ENCODE results near the gene HBS1L.

DNA sequence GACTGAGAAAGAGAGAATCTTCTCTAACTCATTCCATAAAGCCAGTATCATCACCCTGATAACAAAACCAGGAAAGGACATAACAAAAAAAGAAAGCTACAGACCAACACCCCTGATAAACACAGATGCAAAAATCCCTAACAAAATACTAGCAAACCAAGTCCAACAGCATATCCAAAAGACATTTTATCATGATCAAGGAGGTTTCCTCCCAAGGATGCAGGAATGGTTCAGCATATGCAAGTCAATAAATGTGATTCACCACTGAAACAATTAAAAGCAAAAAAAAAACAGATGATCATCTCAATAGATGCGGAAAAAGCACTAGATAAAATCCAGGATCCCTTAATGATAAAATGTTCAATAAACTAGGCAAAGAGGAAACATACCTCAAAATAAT, 80.3 kb downstream of the HBS1L start:
- TF ChIP-seq, protein P1, sequence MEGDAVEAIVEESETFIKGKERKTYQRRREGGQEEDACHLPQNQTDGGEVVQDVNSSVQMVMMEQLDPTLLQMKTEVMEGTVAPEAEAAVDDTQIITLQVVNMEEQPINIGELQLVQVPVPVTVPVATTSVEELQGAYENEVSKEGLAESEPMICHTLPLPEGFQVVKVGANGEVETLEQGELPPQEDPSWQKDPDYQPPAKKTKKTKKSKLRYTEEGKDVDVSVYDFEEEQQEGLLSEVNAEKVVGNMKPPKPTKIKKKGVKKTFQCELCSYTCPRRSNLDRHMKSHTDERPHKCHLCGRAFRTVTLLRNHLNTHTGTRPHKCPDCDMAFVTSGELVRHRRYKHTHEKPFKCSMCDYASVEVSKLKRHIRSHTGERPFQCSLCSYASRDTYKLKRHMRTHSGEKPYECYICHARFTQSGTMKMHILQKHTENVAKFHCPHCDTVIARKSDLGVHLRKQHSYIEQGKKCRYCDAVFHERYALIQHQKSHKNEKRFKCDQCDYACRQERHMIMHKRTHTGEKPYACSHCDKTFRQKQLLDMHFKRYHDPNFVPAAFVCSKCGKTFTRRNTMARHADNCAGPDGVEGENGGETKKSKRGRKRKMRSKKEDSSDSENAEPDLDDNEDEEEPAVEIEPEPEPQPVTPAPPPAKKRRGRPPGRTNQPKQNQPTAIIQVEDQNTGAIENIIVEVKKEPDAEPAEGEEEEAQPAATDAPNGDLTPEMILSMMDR (conservative IDR thresholded peaks at IDR 0.05; ENCODE audit: low read length) = no peak
- no peak for TF ChIP-seq EZH2phosphoT487 (IDR thresholded peaks at IDR 0.05; ENCODE audit: borderline replicate concordance, low read depth, low read length)
